GM12801 (cell line): Measurements from ENCODE around the gene OCSTAMP.

Source experiments
- TF ChIP-seq, protein P1 (sequence below): IDR thresholded peaks from one replicate; pipeline ENCODE4 v1.5.1; 2011; ENCODE audit warnings: control low read depth; ENCODE audit not compliant: insufficient read length; ENCODE audit errors: extremely low read depth

Gene OCSTAMP

DNA sequence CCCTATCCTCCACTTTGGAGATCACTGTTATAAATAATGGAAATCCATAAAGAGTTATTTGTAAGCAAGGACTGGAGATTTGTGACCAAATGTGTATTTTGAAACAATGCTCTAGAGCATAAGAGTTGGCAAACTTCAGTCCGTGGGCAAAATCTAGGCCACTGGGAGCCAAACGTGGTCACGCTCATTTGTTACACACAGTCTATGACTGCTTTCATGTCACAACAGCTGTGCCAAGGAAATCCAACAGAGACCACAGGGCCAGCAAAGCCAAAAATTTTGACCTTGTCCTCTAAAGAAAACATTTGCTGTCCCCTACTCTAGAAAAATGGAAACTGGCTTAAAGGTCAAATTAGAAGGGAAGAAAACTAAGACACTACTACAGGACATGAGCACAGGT is 44.9 kb downstream of the OCSTAMP start:
- TF ChIP-seq, protein P1, sequence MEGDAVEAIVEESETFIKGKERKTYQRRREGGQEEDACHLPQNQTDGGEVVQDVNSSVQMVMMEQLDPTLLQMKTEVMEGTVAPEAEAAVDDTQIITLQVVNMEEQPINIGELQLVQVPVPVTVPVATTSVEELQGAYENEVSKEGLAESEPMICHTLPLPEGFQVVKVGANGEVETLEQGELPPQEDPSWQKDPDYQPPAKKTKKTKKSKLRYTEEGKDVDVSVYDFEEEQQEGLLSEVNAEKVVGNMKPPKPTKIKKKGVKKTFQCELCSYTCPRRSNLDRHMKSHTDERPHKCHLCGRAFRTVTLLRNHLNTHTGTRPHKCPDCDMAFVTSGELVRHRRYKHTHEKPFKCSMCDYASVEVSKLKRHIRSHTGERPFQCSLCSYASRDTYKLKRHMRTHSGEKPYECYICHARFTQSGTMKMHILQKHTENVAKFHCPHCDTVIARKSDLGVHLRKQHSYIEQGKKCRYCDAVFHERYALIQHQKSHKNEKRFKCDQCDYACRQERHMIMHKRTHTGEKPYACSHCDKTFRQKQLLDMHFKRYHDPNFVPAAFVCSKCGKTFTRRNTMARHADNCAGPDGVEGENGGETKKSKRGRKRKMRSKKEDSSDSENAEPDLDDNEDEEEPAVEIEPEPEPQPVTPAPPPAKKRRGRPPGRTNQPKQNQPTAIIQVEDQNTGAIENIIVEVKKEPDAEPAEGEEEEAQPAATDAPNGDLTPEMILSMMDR = no peak

DNA sequence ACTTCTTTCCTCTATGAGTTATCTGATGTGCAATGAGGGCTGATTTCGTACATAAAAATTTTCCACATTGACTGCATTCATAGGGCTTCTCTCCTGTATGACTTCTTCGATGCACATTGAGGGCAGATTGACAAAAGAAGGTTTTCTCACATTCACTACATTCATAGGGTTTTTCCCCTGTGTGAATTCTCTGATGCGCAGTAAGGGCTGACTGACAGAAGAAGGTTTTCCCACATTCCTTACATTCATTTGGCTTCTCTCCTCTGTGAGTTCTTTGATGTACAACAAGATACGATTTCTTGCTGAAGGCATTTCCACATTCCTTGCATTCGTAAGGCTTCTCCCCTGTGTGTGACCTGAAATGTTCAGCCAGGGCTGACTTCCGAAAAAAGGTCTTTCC is 48.5 kb downstream of the OCSTAMP start:
- TF ChIP-seq, protein P1 = no peak

DNA sequence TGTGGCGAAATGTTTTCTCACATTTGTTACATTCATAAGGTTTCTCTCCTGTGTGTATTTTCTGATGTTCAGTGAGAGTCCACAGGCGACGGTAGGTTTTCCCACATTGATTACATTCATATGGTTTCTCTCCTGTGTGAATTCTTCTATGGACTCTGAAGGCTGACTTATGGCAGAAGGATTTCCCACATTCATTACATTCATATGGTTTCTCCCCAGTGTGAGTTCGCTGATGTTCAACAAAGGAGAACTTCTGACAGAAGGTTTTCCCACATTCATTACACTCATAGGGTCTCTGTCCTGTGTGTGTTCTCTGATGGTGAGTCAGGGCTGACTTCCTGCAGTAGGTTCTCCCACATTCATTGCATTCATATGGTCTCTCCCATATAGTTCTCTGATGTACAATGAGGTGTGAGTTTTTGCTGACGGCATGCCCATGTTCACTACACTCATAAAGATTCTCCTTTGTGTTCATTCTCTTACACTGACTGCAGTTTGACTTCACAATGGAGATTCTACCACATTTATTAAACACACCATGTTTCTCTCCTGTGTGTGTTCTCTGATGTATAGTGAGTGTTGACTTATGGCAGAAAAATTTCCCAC is 49.0 kb downstream of the OCSTAMP start:
- TF ChIP-seq, protein P1 = no peak

DNA sequence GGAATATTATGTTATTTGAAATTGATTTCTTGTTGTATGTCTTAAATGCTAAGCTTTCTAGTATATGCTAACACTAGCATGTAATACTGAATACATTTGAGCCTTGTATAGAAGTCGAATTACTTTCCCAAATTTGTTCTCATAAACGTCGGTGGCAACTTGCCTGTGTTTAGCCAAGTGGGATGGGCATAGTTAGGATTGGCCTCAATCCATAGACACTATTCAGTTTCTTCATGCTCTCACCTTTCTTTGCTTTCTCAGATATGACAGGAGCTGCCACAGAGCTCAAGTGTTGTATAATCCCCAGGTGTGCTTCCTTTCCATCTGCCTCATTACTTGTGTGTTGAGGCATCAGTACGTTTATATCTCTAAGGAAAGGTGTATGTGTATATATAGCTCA is 56.4 kb downstream of the OCSTAMP start:
- TF ChIP-seq, protein P1 = no peak

DNA sequence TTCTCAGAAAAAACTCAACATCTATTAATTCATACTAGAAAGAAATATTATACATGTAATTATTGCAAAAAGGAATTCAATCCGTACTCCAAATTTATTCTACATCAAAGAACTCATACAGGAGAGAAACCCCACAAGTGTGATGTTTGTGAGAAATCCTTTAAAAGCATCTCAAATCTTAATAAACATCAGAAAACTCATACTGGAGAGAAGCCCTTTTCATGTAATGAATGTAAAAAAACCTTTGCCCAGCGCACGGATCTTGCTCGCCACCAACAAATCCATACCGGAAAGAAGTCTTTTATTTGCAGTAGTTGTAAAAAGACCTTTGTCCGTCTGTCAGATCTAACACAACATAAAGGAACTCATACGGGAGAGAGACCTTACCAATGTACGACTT is 59.1 kb downstream of the OCSTAMP start:
- TF ChIP-seq, protein P1 = no peak
